GM21576 (cell line): Measurements from ENCODE around the gene PPP4R4.
"Not testable (repeated sequence)": the region's sequence is repeated elsewhere in the genome, so short reads cannot be mapped to it uniquely, and the experiment has no call there.

Experiments used
- ATAC-seq: cut with Tn5 transposase; IDR thresholded peaks from one replicate; pipeline ENCODE4 v1.9.1; 2021; ENCODE audit warnings: mild to moderate bottlenecking, moderate library complexity; ENCODE audit not compliant: unreplicated experiment

Gene PPP4R4

DNA sequence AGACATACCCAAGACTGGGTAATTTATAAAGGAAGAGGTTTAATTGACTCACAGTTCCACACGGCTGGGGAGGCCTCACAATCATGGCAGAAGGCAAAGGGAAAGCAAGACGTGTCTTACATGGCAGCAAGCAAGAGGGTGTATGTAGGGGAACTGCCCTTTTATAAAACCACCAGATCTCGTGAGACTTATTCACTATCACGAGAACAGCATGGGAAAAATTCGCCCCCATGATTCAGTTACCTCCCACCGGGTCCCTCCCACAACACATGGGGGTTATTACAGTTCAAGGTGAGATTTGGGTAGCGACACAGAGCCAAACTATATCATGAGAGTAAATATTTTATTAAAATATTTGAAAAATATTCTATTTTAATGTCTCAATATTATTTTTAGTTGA is 94.5 kb downstream of the PPP4R4 start:
- not testable (repeated sequence) for ATAC-seq

- ATAC-seq, result no peak
Observed at GRCh38 chr14:94269156-94269555, 95.0 kb downstream of the PPP4R4 start.

- not testable (repeated sequence) for ATAC-seq
Observed at GRCh38 chr14:94276898-94277561, 102.9 kb downstream of the PPP4R4 start.

DNA sequence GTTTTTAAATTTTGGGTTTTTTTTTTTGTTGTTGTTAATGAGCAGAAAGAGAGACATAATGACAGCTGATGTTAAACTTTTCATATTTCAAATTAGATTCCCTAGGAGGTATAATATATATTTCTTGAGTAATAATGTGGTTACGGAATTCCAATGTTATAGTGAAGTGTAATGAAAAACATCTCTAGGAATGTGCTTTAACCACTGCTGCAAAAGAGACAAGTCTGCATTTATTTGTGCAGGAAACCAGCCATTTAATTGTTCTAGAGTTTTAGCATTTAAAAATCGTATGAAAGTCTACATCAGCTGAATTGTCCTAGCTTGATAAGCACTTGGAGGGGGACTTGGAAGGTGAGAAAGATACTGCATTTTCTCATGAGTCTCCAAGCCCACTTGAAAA is 104.6 kb downstream of the PPP4R4 start:
- no peak for ATAC-seq

DNA sequence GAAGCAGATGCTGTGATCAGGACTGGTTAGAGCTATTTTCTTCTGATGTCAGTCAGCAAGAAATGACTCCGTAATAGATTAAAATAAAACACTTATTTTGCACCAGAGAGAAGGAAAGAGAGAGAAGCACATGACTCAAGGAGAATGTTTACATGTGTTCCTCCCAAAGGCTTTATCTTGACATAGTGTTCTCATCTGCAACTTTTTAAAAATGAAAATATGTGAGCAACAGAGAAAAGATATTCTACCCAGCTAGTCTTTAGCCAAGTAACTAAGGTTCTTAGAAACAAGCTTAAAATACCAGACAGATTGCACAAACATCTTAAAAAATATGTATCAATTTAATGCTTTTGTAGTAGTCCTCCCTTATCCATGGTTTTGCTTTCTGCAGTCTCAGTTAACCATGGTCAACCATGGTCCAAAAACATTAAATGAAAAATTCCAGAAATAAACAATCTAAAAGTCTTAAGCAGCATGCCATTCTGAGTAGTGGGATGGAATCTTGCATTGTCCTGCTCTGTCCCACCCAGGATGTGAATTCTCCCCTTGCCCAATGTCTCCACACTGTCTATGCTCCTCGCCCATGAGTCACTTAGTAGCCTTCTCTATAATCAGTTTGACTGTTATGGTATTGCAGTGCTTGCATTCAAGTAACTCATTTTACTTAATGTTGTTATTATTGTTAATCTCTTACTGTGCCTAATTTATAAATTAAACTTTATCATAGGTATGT is 109.0 kb downstream of the PPP4R4 start:
- ATAC-seq, result no peak

- ATAC-seq, result no peak
Observed at GRCh38 chr14:94284221-94284620, 110.1 kb downstream of the PPP4R4 start.

DNA sequence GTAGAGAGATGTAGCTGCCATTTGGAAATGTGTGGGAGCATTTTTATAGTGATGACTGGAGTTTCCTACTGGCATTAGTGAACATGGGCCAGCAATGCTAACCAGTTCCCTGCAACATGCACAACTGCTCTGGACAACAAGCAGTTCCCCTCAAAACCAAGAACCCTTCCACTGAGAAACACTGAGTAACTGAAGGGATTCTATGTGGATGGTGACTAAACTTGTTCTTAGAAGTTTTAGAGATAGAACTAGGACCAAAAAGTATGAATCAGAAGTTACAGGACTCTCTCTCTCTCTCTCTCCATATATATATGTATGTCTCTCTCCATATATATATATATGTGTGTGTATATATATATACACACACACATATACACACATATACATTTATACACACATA is 111.0 kb downstream of the PPP4R4 start:
- no peak for ATAC-seq

DNA sequence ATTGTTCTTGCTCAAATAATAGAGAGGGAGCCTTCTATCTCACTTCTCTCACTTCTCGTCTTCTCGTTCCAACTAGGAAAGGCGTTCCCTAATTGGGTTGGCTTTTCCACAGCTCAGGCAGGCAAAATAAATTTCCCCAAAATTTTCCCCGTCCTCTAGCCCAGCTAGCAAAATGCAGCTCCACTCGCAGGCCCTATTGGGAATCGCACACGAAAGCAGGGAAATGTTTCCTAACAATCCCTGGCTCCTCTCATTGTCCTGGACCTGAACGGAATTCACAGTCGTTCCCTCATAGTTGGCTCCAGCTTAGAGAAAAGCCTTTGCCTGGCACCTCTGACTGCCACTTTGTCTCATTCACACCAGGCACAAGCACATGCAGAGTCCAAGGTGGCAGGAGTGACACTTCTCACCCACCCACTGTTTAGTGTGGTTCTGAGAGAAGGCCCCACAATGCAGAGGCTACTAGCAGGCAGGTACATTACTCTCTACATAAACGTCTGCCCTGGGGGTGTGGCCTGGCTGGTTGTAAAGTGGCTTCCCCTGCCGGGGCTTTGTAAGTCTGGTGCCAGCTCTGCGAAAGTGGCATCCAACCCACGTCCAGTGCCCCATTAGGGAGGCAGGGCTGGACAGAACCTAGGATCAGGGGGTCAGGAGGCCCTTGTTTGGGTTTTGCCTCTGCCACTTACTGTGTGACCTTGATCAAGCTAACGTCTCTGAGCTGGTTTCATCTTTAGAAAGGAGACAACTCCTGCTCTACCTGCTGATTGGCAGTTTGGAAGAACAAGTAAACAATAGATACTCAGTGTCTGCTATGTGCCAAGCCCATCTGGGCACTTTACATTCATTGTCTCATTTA is 114.7 kb downstream of the PPP4R4 start:
- no peak for ATAC-seq

- ATAC-seq, result no peak
Observed at GRCh38 chr14:94290197-94290596, 116.1 kb downstream of the PPP4R4 start.

DNA sequence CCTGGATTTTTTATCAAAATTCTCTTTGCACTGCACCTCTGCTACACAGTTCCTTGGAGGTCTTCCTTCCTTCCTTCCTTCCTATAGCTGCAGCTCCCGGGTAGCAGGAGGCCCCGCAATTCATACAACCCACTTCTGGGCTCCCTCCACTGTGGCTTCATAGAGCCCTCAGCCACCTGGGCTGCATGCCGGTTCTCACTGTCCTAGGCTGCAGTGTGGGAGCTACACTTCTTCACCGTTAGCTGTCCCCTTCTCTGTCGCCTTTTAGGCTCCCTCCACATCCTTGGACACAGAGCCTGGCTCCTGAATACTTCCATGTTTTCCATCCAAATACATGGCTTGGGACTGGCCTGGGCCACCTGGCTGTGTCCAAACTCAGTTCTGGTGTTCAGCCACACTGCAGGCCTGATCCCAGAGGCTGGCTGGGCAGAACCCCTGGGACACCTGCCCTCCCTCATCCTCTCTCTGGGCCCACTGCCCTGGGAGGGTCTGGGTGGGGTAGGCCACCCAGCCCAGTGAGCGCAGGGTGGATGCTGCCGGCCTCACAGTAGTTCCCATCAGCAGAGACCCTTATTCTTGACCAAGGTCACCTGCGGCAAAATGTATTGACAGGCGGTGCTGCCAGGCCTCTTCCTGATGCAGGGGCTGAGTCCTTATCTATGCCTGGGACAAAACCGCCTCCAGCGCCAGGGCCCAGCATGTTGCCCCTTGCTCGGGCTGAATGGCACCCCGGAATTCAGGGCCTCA is 117.2 kb downstream of the PPP4R4 start:
- no peak for ATAC-seq

DNA sequence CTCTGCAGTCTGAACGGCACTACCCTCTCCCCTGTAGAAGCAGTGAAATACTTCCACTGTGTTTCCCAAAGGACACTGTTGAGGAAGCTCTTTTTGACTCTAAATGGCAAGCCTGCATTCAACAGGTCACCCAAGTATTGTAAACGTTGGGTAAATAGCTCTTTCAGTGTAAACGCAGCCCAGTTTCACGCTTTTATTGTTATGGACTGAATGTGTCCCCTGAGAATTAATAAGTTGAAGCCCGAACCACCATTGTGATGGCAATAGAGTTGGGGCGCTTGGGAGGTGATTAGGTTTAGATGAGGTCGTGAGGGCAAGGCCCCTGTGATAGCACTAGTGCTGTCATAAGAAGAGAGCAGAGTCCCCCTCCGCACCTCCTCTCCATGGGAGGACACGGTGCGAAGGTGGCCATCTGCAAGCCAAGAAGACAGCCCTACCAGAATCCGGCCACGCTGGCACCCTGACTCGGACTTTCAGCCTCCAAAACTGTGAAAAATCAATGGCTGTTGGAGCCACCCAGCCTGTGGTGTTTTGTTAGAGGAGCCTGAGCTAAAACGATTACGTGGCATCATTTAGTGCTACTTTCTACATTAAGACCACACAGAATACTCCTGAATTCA is 117.9 kb downstream of the PPP4R4 start:
- no peak for ATAC-seq

GRCh38 chr14:94292526-94292871 is 118.4 kb downstream of the PPP4R4 start:
- no peak for ATAC-seq

DNA sequence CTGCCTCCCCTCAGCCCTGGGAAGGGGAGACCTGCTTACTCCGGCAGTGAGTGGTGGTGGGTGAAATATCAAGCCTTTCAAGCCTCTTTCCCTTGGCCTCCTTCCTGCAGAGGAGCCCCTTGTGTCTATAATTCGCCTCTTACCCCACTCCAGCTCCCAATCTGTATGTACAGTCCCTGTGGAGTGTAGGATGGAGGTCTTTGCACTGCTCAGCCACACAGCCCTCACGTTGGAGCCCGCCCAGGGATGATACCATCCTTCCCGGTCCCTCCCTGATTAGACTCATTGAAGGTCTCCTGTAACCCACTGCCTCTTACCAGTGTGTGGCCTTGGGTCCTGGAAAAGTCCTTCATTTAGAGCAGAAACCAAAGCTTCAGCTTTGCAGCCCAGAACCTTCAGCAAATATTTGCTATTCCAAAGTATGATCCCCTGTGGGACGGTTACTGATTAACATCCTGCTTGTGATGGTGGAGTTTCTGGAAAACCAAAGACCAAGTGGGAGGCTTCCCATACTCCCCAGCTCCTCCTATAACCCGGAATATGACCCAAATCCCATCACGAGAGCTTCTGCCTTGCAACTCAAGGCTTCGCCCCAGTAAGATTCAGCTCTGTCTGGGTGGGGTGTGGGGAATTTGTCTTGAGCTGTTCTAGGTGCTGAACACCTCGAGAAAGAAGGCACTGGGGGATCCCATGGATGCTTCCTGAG is 118.9 kb downstream of the PPP4R4 start, which contains the start of gene SERPINA10:
TSS of gene SERPINA10 (minus strand) at position 397 of the 706 bp plus-strand sequence. CDS start 2,675 bp downstream, outside the sequence.
- no peak for ATAC-seq

DNA sequence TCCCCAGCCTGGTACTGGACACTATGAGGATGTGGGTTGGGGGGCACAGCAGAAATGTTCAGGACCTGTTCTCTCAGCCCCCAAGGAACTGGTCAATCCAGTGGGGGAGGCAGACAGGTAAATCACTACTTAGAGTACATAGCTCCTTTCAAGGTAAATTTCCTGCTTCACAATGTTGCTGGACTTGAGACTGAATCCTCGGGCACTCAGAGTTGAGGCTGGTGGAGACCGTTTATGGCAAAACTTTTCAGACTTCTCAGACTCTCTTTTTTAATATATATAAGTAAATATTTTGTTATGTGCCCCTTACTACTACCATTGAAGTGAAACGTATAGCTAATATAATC is 119.4 kb downstream of the PPP4R4 start:
- ATAC-seq, result no peak

DNA sequence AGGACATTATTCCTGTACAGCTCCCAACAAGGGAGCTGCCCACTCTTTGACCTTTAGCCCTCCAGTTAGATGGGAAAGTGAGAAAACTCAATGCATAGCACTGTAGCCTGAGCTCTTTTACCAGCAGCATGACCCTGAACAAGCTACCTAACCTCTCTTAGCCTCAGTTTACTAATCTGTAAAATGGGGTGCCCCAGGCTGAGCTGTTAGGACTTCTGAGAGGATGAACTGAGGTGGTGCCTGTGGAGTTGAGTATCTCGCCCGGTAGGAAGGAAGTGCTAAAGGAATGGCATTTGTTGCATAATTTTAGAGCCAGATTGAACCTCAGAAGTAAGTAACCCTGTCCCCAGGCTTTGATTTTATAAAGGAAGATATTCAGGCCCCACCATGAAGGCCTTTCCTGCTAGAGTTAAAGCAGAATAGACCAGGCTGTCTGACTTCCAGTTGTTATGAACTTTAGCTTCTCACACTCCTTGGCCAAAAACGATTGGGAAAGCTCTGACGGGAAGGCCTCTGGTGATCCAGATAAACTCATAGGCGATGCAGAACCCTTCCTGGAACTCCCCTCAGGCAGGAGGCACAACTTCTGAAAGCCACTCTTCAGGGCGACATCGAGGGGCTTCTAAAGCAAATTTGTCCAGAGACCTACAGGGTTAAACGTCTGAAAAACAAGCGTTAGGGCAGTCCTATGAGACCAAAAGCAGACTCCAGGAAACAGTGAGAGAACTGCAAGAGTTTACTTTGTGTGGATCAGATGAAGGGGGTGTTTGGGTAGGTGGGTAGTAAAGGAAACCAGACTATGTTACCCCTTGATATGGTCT is 121.4 kb downstream of the PPP4R4 start:
- no peak for ATAC-seq

GRCh38 chr14:94296181-94296545 is 122.0 kb downstream of the PPP4R4 start:
- not testable (repeated sequence) for ATAC-seq

- no peak for ATAC-seq
Observed at GRCh38 chr14:94298130-94298529, 124.0 kb downstream of the PPP4R4 start.

DNA sequence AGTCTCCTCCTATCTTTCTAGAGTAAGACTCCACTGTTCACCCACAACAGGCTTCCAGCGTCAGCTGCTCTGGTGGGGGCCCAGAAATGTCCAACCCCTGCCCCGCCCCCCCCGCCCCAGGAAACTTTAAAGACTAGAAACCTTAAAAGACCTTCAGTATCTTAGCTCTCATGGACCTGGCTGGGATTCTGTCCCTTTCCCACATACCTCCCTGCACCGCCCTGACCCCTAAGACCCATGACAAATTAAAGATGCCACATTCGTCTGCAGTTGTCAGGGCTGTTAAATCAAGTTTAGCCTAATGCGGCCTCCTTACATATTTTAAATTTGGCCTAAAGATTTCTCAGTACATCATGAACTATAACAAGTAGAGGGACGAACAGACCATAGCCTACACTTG is 129.0 kb downstream of the PPP4R4 start:
- no peak for ATAC-seq

- no peak for ATAC-seq
Observed at GRCh38 chr14:94304243-94304642, 130.1 kb downstream of the PPP4R4 start.
